OCI-LY3 (cell line): ENCODE measurements around the gene INCENP.
"Not testable (repeated sequence)": the region's sequence is repeated elsewhere in the genome, so short reads cannot be mapped to it uniquely, and the experiment has no call there.

Source experiments
- H2AFZ ChIP-seq: fragments of 200-600, 300-600 bp; shearing (Covaris generic); 2 replicates; pipeline ENCODE4 v1.6.0; 2014; ENCODE audit warnings: antibody characterized with exemption, low read depth, low read length
- H3K27ac ChIP-seq: fragments of 200-600, 300-600 bp; sonication (generic); 2 replicates; pipeline ENCODE4 v1.5.1; 2014; ENCODE audit warnings: mild to moderate bottlenecking, low read length, moderate library complexity, mixed read lengths
- H3K27me3 ChIP-seq: fragments of 200-600, 300-600 bp; sonication (generic); 2 replicates; pipeline ENCODE4 v1.6.1; 2014; ENCODE audit warnings: low read depth, low read length, mixed read lengths
- H3K36me3 ChIP-seq: fragments of 200-600, 300-600 bp; sonication (generic); replicated peaks from 2 replicates; pipeline ENCODE3; 2014; ENCODE audit warnings: low read depth, low read length, mixed read lengths
- H3K4me1 ChIP-seq: fragments of 300-600, 200-600 bp; sonication (generic); 2 replicates; pipeline ENCODE4 v1.6.1; 2014; ENCODE audit warnings: low read length, mixed read lengths
- H3K4me2 ChIP-seq: fragments of 200-600, 300-600 bp; sonication (generic); 2 replicates; pipeline ENCODE4 v1.6.1; 2014; ENCODE audit warnings: low read length, mixed read lengths
- H3K4me3 ChIP-seq: fragments of 300-600, 200-600 bp; sonication (generic); 2 replicates; pipeline ENCODE4 v1.5.1; 2014; ENCODE audit warnings: antibody characterized with exemption, mild to moderate bottlenecking, low read length, moderate library complexity
- H3K79me2 ChIP-seq: fragments of 300-600, 200-600 bp; shearing (Covaris generic); 2 replicates; pipeline ENCODE4 v1.6.1; 2014; ENCODE audit warnings: mild to moderate bottlenecking, low read length, mixed read lengths
- H3K9ac ChIP-seq: fragments of 300-600, 200-600 bp; shearing (Covaris generic); 2 replicates; pipeline ENCODE4 v1.6.0; 2014; ENCODE audit warnings: mild to moderate bottlenecking, low read length, moderate library complexity
- H3K9me3 ChIP-seq: fragments of 200-600, 300-600 bp; shearing (Covaris generic); 2 replicates; pipeline ENCODE4 v1.6.1; 2014; ENCODE audit warnings: low read length, mixed read lengths; ENCODE audit not compliant: insufficient read depth
- H4K20me1 ChIP-seq: fragments of 200-600, 300-600 bp; sonication (generic); 2 replicates; pipeline ENCODE4 v1.6.1; 2016; ENCODE audit warnings: low read length, mixed read lengths; ENCODE audit not compliant: insufficient read depth
- CTCF ChIP-seq: fragments of 200-600, 300-600 bp; sonication (generic); IDR thresholded peaks from 2 replicates; pipeline ENCODE4 v1.5.1; 2014; ENCODE audit warnings: antibody characterized with exemption, low read length, low read depth
- EZH2phosphoT487 ChIP-seq: fragments of 200-600 bp; shearing (Covaris generic); IDR thresholded peaks from 2 replicates; pipeline ENCODE4 v1.6.1; 2018; ENCODE audit warnings: antibody characterized with exemption, mixed run types, low read depth

The INCENP gene

GRCh38 chr11:62195945-62196344 lies 72.1 kb downstream of the INCENP start:
- Histone ChIP-seq H3K4me2 (no peak overlapping the region), H3K4me3 (no peak overlapping the region), H3K9ac (no peak overlapping the region), H3K27ac (no peak overlapping the region), H3K36me3 (no peaks in the 10 kb centered on the region), H3K27me3 (peaks cover 23% of the 10 kb centered on the region), H3K9me3 (no peaks in the 10 kb centered on the region), H2AFZ (no peak overlapping the region), H3K4me1 (peaks cover 10% of the 10 kb centered on the region; the same call in 1 of the 2 replicates), H4K20me1 (no peaks in the 10 kb centered on the region), H3K79me2 (no peaks in the 10 kb centered on the region)
- TF ChIP-seq CTCF (no peak), EZH2phosphoT487 (no peak)

- H3K4me3 ChIP-seq, H3K36me3 ChIP-seq, H4K20me1 ChIP-seq, H3K79me2 ChIP-seq, H2AFZ ChIP-seq, H3K9ac ChIP-seq, H3K27ac ChIP-seq, H3K9me3 ChIP-seq, H3K4me1 ChIP-seq, H3K4me2 ChIP-seq: not testable (repeated sequence)
- H3K27me3 ChIP-seq, result peaks cover 27% of the 10 kb centered on the region
These were observed 73.6 kb downstream of the INCENP start for GRCh38 chr11:62197400-62197799.

GRCh38 chr11:62201376-62201775 lies 77.6 kb downstream of the INCENP start:
- Histone ChIP-seq H3K4me1 (no peaks in the 10 kb centered on the region), H3K36me3 (no peaks in the 10 kb centered on the region), H3K27me3 (peaks cover 38% of the 10 kb centered on the region), H3K79me2 (no peaks in the 10 kb centered on the region), H4K20me1 (no peaks in the 10 kb centered on the region), H3K4me2 (no peak overlapping the region), H2AFZ (no peak overlapping the region), H3K9ac (no peak overlapping the region), H3K4me3 (no peak overlapping the region), H3K9me3 (no peaks in the 10 kb centered on the region), H3K27ac (no peak overlapping the region)
- TF ChIP-seq CTCF (no peak), EZH2phosphoT487 (no peak)
